CD4-positive, alpha-beta T cell treated with Interleukin-2 at 100 ng/mL for 4 hours (primary cell): ENCODE data around the gene CYP46A1.
"Not testable (repeated sequence)": the region's sequence is repeated elsewhere in the genome, so short reads cannot be mapped to it uniquely, and the experiment has no call there.

ENCODE experiments used
- DNase-seq: peaks from one replicate; pipeline ENCODE4 v3.0.0-alpha.2; 2020; ENCODE audit warnings: low spot score

The CYP46A1 gene

GRCh38 chr14:99683619-99684409 lies at the start of gene CYP46A1:
CYP46A1 (plus strand) TSS chr14:99684298; CDS start chr14:99684418, 120 bp downstream.
- DNase-seq: peak; percentile 99

- no peak for DNase-seq
Observed at GRCh38 chr14:99634443-99634842, 49.7 kb upstream of the CYP46A1 start.

GRCh38 chr14:99635116-99635515 lies 49.0 kb upstream of the CYP46A1 start:
- DNase-seq: no peak

GRCh38 chr14:99636487-99636886 lies 47.6 kb upstream of the CYP46A1 start:
- no peak for DNase-seq

GRCh38 chr14:99637624-99638023 lies 46.5 kb upstream of the CYP46A1 start:
- no peak for DNase-seq

- not testable (repeated sequence) for DNase-seq
Observed at GRCh38 chr14:99642771-99643170, 41.3 kb upstream of the CYP46A1 start.

- DNase-seq: no peak
Observed at GRCh38 chr14:99643343-99643742, 40.8 kb upstream of the CYP46A1 start.

GRCh38 chr14:99644035-99644587 lies 40.0 kb upstream of the CYP46A1 start:
- no peak for DNase-seq

- DNase-seq: no peak
Observed at GRCh38 chr14:99644723-99645544, 39.2 kb upstream of the CYP46A1 start, which contains the start of gene HHIPL1. HHIPL1 (plus strand) TSS chr14:99645129; CDS start chr14:99645208, 79 bp downstream.

GRCh38 chr14:99645545-99646505 lies 38.3 kb upstream of the CYP46A1 start:
- DNase-seq: no peak

- DNase-seq: no peak
Observed at GRCh38 chr14:99647411-99647810, 36.7 kb upstream of the CYP46A1 start.

- DNase-seq: no peak
Observed at GRCh38 chr14:99648027-99648784, 35.9 kb upstream of the CYP46A1 start.

GRCh38 chr14:99649219-99649618 lies 34.9 kb upstream of the CYP46A1 start:
- DNase-seq: no peak

GRCh38 chr14:99649643-99650042 lies 34.5 kb upstream of the CYP46A1 start:
- no peak for DNase-seq

- no peak for DNase-seq
Observed at GRCh38 chr14:99650189-99650588, 33.9 kb upstream of the CYP46A1 start.

GRCh38 chr14:99651953-99652746 lies 31.9 kb upstream of the CYP46A1 start:
- DNase-seq: no peak

- no peak for DNase-seq
Observed at GRCh38 chr14:99654235-99654985, 29.7 kb upstream of the CYP46A1 start.

GRCh38 chr14:99655521-99655920 lies 28.6 kb upstream of the CYP46A1 start:
- DNase-seq: no peak

GRCh38 chr14:99656171-99656570 lies 27.9 kb upstream of the CYP46A1 start:
- no peak for DNase-seq
